PC-3 (cell line): Measurements from ENCODE around the gene EARS2. TPM values are rescaled to one million over a fixed set of nuclear protein-coding genes. Genes with fewer than 3 reads are reported as not detected.

Source experiments
- ATAC-seq: fragments of 200-7000 bp; cut with Tn5 transposase; 2 replicates; pipeline ENCODE4 v1.9.1; 2020; ENCODE audit warnings: mild to moderate bottlenecking, moderate library complexity
- BruUV-seq: library from RNA; stranded (reverse); fragments of 400-500 nt; replicated peaks from 2 replicates; lab custom pipeline; 2021; lab: Mats Ljungman, UMichigan
- CTCF ChIA-PET: fragments of 300-600 bp; sonication (Branson Sonifier 250); formaldehyde crosslinking; loops from one replicate; lab custom pipeline; 2022; ENCODE audit warnings: antibody characterized with exemption; lab: Charles Lee
- POLR2A ChIA-PET: fragments of 300-600 bp; sonication (Branson Sonifier 250); formaldehyde crosslinking; loops from one replicate; lab custom pipeline; 2022; ENCODE audit warnings: antibody characterized with exemption; ENCODE audit not compliant: unreplicated experiment; lab: Charles Lee
- DNase-seq: peaks from one replicate; pipeline ENCODE4 v3.0.0-alpha.2; 2015
- H2AFZ ChIP-seq: fragments of 300-600 bp; sonication (generic); 2 replicates; pipeline ENCODE4 v1.6.0; 2016; ENCODE audit warnings: antibody characterized with exemption, low read length
- H3F3A ChIP-seq: fragments of 300-600 bp; sonication (generic); one replicate; pipeline ENCODE4 v1.6.0; 2017; ENCODE audit warnings: antibody characterized with exemption, low read length, control low read depth, mild to moderate bottlenecking; ENCODE audit not compliant: unreplicated experiment
- H3K27ac ChIP-seq: fragments of 300-600 bp; sonication (generic); 2 replicates; pipeline ENCODE4 v1.5.1; 2016; ENCODE audit warnings: mild to moderate bottlenecking, low read length
- H3K27me3 ChIP-seq: fragments of 300-600 bp; sonication (generic); 2 replicates; pipeline ENCODE4 v1.6.1; 2016; ENCODE audit warnings: low read length, mixed read lengths
- H3K36me3 ChIP-seq: fragments of 300-600 bp; sonication (generic); 2 replicates; pipeline ENCODE4 v1.6.1; 2016; ENCODE audit warnings: low read depth, mixed run types, low read length, mixed read lengths
- H3K4me1 ChIP-seq: fragments of 300-600 bp; sonication (generic); 2 replicates; pipeline ENCODE4 v1.5.1; 2016; ENCODE audit warnings: low read length; ENCODE audit not compliant: insufficient read depth
- H3K4me2 ChIP-seq: fragments of 300-600 bp; sonication (generic); 2 replicates; pipeline ENCODE4 v1.6.0; 2016; ENCODE audit warnings: low read length
- H3K4me3 ChIP-seq: fragments of 300-600 bp; sonication (generic); 2 replicates; pipeline ENCODE4 v1.5.1; 2016; ENCODE audit warnings: mild to moderate bottlenecking, low read length, mixed read lengths
- H3K79me2 ChIP-seq: fragments of 300-600 bp; sonication (generic); 2 replicates; pipeline ENCODE4 v1.6.1; 2017; ENCODE audit warnings: low read length, mixed read lengths
- H3K9ac ChIP-seq: fragments of 300-600 bp; sonication (generic); 2 replicates; pipeline ENCODE4 v1.6.0; 2016; ENCODE audit warnings: mild to moderate bottlenecking, low read length
- H3K9me2 ChIP-seq: fragments of 300-600 bp; sonication (generic); replicated peaks from 2 replicates; pipeline ENCODE4 v1.6.1; 2016; ENCODE audit warnings: mixed run types, low read length, mixed read lengths
- H3K9me3 ChIP-seq: fragments of 300-600 bp; sonication (generic); 2 replicates; pipeline ENCODE4 v1.6.1; 2016; ENCODE audit warnings: low read length, mixed read lengths
- H4K20me1 ChIP-seq: fragments of 300-600 bp; sonication (generic); 2 replicates; pipeline ENCODE4 v1.6.1; 2016; ENCODE audit warnings: low read length, mixed read lengths
- CTCF ChIP-seq: fragments of 300-600 bp; sonication (generic); conservative IDR thresholded peaks from 2 replicates; pipeline ENCODE4 v1.5.1; 2017; ENCODE audit warnings: antibody characterized with exemption, low read depth, mild to moderate bottlenecking, low read length
- EZH2 ChIP-seq: fragments of 300-600 bp; sonication (generic); IDR thresholded peaks from one replicate; pipeline ENCODE4 v1.6.1; 2017; ENCODE audit warnings: antibody characterized with exemption, mild to moderate bottlenecking, low read length; ENCODE audit not compliant: unreplicated experiment
- EZH2phosphoT487 ChIP-seq: fragments of 300-600 bp; sonication (generic); IDR thresholded peaks from 2 replicates; pipeline ENCODE4 v1.6.1; 2018; ENCODE audit warnings: mild to moderate bottlenecking, antibody characterized with exemption, low read length, borderline replicate concordance
- intact Hi-C: fragments of 100-400 bp; cut with micrococcal nuclease; formaldehyde crosslinking; loops from 2 replicates; pipeline ENCODE4 v1.9.0; 2023
- total RNA-seq: library from RNA; depleted of rRNA; stranded (reverse); fragments of >200 nt; gene quantifications from 2 replicates; pipeline ENCODE4 v1.2.3, GENCODE V29; 2014

The EARS2 gene
- total RNA-seq, 1 experiment from 2014 or later: 23.7 TPM

- no peak for DNase-seq
- Histone ChIP-seq H4K20me1 (no peaks in the 10 kb centered on the region; the same call in 1 of the 2 replicates), H3K9me2 (no peaks in the 10 kb centered on the region), H3K4me2 (no peak overlapping the region), H3F3A (no peaks in the 10 kb centered on the region), H3K4me3 (no peak overlapping the region), H2AFZ (no peak overlapping the region), H3K9me3 (no peaks in the 10 kb centered on the region), H3K9ac (no peak overlapping the region), H3K79me2 (peaks cover 17% of the 10 kb centered on the region), H3K27ac (no peak overlapping the region), H3K27me3 (no peaks in the 10 kb centered on the region), H3K36me3 (peaks cover 47% of the 10 kb centered on the region; the same call in 1 of the 2 replicates), H3K4me1 (no peaks in the 10 kb centered on the region)
- CTCF ChIA-PET: no interaction called here
- intact Hi-C loops: no loop called here
- POLR2A ChIA-PET: no interaction called here
- BruUV-seq: no TSS peak
- no peak for TF ChIP-seq EZH2
- no peak for TF ChIP-seq CTCF
- no peak for TF ChIP-seq EZH2phosphoT487
- ATAC-seq: no peak
These were observed 7.6 kb upstream of the EARS2 start for GRCh38 chr16:23564575-23565363.

- H3K4me2 ChIP-seq: no peak overlapping the region
- H3K9ac ChIP-seq: no peak overlapping the region
- POLR2A ChIA-PET: no interaction called here
- BruUV-seq: no TSS peak
- H3K9me2 ChIP-seq: no peaks in the 10 kb centered on the region
- H4K20me1 ChIP-seq: no peaks in the 10 kb centered on the region; the same call in 1 of the 2 replicates
- DNase-seq (no peak), ATAC-seq (no peak)
- H3K36me3 ChIP-seq: peaks cover 49% of the 10 kb centered on the region; the same call in 1 of the 2 replicates
- no peak for TF ChIP-seq EZH2phosphoT487
- no peak for TF ChIP-seq CTCF
- TF ChIP-seq EZH2: no peak
- intact Hi-C loops: no loop called here
- no peaks in the 10 kb centered on the region for H3F3A ChIP-seq
- H3K27ac ChIP-seq: no peak overlapping the region
- peaks cover 33% of the 10 kb centered on the region for H3K79me2 ChIP-seq
- H3K4me1 ChIP-seq: no peaks in the 10 kb centered on the region; the same call in 1 of the 2 replicates
- no peak overlapping the region for H3K4me3 ChIP-seq
- no peaks in the 10 kb centered on the region for H3K27me3 ChIP-seq
- no peak overlapping the region for H2AFZ ChIP-seq
- H3K9me3 ChIP-seq: no peaks in the 10 kb centered on the region
- CTCF ChIA-PET: no interaction called here
These were observed 6.0 kb upstream of the EARS2 start for GRCh38 chr16:23563186-23563585.

DNA sequence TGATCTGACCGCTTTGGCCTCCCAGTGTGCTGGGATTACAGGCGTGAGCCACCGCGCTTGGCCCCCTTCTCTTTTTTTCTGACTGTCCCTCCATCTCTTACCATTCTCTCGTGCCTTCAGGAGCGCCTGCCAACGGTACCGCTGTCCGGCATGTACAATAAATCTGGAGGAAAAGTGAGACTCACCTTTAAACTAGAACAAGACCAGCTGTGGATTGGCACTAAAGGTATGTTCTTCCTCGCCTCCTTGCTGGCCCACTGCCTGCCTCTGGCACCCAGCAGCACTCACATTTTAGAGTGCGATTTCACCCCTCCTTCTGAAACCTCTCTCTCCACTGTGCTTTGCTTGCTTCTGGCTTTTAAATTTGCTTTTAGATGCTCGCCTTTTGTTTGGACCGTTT, 5.4 kb upstream of the EARS2 start:
- CTCF ChIA-PET: no interaction called here
- DNase-seq: no peak
- no TSS peak for BruUV-seq

More for the DNA sequence above, 5.4 kb upstream of the EARS2 start:
- Histone ChIP-seq H3F3A (no peaks in the 10 kb centered on the region), H3K9me2 (no peaks in the 10 kb centered on the region), H2AFZ (no peak overlapping the region), H3K79me2 (peaks cover 38% of the 10 kb centered on the region), H3K27me3 (no peaks in the 10 kb centered on the region), H3K4me2 (no peak overlapping the region), H3K4me1 (no peaks in the 10 kb centered on the region; the same call in 1 of the 2 replicates), H3K36me3 (peaks cover 49% of the 10 kb centered on the region; the same call in 1 of the 2 replicates), H3K9ac (no peak overlapping the region), H4K20me1 (no peaks in the 10 kb centered on the region; the same call in 1 of the 2 replicates), H3K9me3 (no peaks in the 10 kb centered on the region), H3K27ac (no peak overlapping the region), H3K4me3 (no peak overlapping the region)
- ATAC-seq: no peak
- POLR2A ChIA-PET: no interaction called here
- intact Hi-C loops: no loop called here
- TF ChIP-seq EZH2phosphoT487 (no peak), CTCF (no peak), EZH2 (no peak)
